ENCODE data around the gene KLHDC1.
"Not testable (repeated sequence)": the region's sequence is repeated elsewhere in the genome, so short reads cannot be mapped to it uniquely, and the experiment has no call there.

The KLHDC1 gene, protein sequence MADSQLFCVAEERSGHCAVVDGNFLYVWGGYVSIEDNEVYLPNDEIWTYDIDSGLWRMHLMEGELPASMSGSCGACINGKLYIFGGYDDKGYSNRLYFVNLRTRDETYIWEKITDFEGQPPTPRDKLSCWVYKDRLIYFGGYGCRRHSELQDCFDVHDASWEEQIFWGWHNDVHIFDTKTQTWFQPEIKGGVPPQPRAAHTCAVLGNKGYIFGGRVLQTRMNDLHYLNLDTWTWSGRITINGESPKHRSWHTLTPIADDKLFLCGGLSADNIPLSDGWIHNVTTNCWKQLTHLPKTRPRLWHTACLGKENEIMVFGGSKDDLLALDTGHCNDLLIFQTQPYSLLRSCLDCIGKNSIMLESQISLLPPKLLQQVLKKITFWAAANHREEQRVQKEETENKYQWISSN

DNA sequence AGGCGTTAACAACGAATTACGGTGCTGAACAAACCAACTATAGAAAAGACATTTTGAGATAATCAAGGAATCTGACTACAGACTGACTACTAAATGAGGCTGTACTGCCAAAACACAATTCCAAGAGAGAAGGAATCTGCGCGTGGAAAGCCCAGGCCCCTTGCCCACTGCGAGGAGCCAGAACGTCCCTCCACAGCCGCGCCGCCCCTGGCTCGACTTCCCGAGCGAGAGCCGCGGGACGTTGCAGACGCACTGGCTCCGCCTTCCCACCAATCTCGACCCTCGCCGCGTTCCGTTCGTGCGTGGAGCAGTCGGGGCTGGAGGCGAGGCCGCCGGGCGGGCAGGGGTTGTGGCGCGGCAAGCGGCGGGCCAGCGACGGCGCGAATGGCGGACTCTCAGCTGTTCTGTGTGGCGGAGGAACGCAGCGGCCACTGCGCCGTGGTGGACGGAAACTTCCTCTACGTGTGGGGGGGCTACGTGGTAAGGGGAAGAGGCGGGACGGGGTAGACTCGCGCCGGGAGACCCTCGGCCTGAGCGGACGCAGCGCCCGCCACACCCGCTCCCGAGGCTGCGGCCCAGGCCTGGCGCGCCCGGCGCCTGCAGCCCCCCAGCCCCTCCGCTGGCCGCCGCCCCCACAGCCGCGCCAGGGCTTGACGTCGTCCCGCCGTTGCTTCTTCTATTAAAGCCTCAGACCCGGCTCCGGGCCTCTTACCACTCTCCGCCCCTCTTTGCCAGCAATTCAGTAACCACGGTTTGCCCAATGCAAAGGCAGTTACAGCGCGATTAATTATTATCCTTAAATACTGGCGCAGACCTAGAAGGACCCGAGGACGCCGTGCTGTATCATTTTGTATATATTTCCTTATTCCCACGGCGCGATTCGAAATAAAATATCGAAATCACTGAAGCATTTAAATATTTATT is at the start of gene KLHDC1:
TSS of gene KLHDC1 (plus strand) at position 310 of the 924 bp plus-strand sequence. CDS start at position 385, 75 bp downstream.
- peak; percentile 55 to 64 (median 59) for DNase-seq (ENCODE audit: low read depth in 3 of 3)

DNA sequence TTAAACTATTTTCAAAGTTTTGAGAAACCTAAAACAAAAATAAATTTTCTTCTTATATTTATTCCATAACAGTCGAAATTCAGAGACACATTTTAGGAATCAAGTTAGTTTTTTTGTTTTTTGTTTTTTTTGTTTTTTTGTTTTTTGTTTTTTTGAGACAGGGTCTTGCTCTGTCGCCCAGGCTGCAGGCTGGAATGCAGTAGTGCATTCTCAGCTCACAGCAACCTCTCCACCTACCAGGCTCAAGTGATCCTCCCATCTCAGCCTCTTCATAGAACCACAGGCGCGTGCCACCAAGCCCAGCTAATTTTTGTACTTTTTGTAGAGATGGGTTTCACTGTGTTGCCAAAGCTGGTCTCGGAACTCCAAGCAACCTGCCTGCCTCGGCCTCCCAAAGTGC is 39.4 kb upstream of the KLHDC1 start:
- no peak for DNase-seq (ENCODE audit: low read depth in 3 of 3)

DNA sequence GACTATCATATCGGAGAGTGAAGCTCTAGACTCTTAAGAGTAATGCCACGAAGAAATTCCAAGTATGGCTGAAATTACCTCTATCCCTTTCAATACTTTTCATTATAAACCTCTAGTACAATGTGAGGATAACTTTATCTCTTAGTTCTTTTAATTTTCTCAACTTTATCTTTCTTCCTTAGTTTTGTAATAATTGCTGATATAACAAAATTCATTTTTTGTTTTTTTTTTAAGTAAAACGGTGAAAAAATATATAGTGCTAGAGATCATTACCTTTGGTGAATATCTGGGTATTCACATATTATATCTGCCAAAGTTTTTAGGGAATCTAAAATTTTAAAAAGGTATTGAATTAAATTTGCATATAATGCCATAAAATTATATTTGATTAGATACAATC is 38.4 kb upstream of the KLHDC1 start:
- no peak for DNase-seq (ENCODE audit: low read depth in 3 of 3)

DNA sequence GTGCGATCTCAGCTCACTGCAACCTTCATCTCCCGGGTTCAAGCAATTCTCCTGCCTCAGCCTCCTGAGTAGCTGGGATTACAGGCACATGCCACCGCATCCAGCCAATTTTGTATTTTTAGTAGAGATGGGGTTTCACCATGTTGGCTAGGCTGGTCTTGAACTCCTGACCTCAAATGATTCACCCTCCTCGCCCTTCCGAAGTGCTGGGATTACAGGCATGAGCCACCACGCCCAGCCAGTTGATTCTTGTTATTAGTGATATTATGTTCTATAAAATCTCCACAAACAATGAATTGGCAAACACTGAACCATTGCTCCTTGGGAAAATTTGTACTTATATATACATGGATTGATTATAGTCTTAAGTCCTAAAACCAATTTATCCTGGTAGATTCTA is 35.4 kb upstream of the KLHDC1 start:
- not testable (repeated sequence) for DNase-seq (ENCODE audit: low read depth in 3 of 3)

DNA sequence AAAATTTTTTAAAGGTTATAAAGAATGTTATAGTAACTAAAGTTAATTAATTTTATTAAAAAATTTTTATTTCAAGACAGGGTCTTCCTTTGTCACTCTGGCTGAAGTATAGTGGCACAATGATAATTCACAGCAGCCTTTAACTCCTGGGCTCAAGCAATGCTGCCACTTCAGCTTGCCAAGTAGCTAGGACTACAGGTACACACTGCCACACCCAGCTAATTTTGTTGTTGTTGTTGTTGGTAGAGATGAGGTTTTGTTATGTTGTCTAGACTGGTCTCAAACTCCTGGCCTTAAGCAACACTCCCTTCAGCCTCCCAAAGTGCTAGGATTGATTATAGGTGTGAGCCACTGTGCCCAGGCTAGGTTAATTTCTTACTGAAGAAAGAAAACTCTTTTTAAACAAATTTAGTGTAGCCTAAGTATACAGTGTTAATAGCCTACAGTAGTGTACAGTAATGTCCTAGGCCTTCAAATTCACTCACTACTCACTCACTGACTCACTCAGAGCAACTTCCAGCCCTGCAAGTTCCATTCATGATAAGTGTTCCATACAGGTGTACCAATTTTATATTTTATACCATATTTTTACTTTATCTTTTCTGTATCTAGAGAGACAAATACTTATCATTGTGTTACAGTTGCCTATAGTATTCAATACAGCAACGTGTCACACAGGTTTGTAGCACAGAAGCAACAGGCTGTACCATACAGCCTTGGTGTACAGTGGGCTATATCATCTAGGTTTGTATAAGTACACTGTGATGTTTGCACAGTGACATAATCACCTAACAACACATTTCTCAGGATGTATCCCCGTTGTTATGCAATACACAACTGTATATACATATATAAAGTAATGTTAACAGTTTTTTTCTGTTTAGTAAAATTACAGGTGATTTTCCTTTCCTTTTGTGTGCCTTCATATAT is 33.1 kb upstream of the KLHDC1 start:
- no peak for DNase-seq (ENCODE audit: low read depth in 3 of 3)

DNA sequence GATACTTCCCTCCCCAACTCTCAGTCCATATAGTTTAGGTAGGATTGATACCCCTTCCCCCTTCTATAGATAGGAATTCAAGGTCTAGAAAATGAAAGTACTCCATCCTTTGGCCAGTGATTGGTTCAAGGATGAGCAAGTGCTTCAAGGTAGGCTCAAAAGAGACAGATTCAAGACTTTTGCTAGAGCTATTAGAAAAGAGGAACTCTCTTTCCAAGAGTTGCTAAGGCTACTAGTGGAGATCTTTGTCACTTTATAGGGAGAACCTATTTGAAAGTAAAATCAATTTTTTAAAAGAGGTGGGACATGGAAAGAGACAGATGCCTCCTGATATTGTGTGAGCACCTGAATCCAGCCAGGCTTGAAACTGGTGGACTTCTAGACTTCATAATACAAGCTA is 22.4 kb upstream of the KLHDC1 start:
- no peak for DNase-seq (ENCODE audit: low read depth in 3 of 3)

DNA sequence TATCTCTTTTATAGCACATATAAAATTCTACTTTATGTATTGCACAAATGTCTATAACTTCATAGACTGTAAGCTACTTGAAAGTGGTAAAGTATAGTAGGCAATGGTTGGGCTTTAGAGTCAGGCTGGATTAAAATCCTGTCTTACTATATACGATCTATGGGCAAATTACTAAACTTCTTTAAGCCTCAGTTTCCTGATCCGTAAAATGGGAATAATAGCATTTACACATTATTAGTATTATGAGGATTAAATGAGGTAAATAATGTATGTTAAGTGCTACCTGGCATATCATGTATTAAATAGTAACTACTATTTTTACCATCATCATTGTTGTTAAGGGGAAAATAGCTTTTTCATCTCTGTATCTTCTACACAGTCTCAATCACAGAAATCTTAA is 19.3 kb upstream of the KLHDC1 start:
- DNase-seq (ENCODE audit: low read depth in 3 of 3) = no peak

DNA sequence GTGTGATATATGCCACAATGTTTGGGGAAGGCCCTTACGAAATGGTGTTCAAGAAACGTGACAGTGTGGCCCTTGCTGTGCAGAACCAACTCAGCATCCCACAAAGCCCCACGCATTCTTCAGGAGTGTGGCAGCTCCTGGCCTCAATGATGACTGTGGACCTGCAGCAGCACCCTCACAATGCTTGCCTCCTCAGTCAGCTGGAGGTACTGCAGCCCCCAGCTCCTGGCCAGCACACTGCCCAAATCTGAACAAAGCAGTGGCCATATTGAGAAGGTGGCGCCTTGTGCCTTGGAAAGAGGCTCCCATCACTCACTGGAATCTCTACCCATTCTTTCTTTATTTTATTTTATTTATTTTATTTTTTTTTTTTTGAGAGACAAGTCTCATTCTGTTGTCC is 15.3 kb upstream of the KLHDC1 start:
- DNase-seq (ENCODE audit: low read depth in 3 of 3) = no peak

DNA sequence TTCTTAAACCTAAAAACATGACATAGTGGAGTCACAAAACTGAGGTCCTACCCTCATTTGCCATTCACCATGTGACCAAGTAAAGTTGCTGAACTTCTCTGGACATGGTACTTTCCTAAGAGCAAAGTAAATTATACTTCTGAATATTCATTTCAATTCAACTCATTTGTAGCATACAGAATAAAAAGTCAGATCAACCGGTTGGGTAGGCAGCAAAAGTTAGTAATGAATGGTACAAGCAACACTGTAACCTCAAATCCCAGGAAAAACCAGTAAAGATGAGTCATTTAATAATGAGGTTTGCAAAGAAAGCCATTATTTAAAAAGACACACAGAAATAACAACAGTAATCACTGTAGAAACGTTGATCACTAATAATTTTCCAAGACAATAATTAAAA is 13.6 kb upstream of the KLHDC1 start:
- no peak for DNase-seq (ENCODE audit: low read depth in 3 of 3)

DNA sequence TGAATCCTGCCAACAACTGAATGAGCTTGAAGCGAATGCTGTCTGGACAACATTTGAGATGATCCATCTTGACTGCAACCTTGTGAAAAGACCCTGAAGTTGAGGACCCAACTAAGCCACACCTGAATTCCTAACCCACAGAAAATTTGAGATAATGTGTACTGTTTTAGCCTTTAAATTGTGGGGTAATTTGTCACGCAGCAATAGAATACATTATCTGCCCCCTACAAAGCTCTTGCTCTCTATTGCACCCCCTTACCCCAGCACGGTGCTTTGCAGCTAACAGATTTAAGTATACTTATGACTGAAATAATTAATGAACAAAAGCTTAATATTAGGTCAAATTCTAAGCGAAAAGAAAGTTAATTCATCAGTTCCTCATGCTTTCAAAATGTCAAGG is 6.5 kb upstream of the KLHDC1 start:
- no peak for DNase-seq (ENCODE audit: low read depth in 3 of 3)

DNA sequence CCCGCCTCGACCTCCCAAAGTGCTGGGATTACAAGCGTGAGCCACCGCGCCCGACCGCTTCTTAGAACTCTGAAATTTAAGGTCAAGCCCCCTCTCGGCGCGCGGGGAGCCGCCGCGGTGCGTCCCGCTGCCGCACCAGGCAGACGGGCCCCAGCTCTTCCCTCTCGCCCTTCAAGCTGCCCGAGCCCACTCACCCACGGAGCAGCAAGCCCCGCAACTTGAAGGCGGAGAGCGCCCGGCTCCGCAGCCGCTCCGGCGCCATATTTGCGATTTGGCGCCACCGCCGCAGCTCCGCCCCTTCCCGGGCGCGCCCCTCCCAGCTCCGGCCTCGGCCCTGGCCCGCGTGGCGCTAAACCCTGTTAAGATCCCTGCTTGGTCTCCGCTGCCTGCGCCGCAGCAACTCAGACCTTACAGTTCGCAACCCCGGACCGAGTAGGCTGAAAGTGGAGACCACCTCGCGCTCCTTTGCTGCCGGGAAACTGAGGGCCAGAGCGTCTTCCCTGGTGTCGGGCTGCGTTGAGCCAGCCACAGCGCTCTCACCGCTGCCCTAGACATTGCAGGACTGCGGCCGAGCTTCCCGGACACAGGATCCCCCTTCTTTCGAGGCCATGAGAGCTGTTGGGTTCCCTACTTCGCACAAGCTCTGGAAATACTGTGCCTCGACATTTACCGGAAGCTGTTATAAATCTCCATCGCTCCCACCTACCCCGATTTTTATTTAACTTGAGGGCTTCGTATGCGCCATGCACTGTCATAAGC is 4.8 kb upstream of the KLHDC1 start, which contains the start of gene POLE2:
TSS of gene POLE2 (minus strand) at position 273 of the 759 bp plus-strand sequence. CDS start at position 262, 11 bp downstream.
- DNase-seq (ENCODE audit: low read depth in 3 of 3) = peak; percentile 50 to 75 (median 63)

DNA sequence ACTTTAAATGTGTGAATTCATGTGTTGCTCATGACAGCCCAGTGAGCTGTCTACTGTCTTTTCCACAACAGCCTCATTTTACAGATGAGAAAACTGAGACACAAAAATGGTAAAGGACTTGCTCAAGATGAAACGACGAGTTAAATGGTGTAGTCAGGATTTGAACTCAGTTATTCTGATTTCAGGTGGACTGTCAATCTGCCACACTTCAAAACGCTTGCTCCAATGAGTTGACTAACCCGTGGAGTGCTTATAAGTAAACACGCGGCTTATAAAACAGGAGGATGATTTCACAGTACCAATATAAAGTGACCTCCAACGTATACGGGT is 4.3 kb upstream of the KLHDC1 start:
- DNase-seq (ENCODE audit: low read depth in 3 of 3) = no peak

DNA sequence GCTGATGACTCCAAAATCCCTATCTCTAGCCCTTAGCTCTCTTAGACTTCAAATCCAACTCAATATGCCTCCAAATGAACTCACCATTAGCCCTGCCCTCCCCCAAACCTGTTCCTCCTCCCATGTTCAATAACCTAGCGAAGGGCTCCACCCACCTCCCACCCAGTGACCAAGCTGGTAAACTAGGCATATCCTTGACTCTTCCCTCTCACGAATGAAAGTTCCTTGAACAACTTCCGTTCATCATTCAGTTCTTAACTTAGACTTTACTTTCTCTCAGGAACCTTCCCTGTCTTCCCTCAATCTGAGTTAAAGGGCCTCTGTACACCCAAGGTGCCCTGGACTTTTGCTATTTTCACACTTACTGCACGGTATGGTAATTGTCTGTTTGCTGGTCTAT is 1.9 kb upstream of the KLHDC1 start:
- DNase-seq (ENCODE audit: low read depth in 3 of 3) = no peak

DNA sequence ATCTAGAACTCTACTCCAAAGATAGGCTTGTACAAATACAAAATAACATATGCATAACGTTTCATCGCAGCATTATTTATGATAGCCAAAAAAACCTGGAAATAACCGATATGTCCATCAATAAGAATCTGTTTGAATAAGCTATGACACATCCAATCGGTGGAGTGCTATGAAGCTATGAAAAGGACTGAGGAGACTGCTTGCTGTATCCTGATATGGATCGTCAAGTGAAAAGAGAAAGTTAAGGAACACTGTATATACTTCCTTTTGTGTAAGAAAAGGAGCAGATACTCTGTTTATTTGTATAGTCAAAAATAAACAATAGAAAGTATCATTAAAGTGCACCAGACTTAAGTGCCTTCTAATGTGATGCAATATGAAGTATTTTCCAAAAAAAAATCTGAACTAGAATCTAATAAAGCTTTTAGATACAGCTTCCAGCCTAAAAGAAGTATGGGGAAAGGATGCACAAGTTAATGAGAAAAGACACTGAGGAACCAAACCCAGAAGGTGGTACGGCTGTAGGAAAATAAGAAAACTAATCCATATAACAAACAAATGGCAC is 645 bp upstream of the KLHDC1 start:
- DNase-seq (ENCODE audit: low read depth in 3 of 3) = no peak

DNA sequence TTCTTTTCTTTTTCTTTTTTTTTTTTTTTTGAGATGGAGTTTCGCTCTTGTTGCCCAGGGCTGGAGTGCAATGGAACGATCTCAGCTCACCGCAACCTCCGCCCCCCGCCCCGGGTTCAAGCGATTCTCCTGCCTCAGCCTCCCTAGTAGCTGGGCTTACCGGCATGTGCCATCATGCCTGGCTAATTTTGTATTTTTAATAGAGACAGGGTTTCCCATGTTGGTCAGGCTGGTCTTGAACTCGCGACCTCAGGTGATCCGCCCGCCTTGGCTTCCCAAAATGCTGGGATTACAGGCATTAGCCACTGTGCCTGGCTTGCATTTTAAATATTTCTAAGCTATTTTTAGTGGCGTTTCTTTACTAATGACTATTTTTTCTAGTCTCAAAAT is 810 bp downstream of the KLHDC1 start:
- not testable (repeated sequence) for DNase-seq (ENCODE audit: low read depth in 3 of 3)

DNA sequence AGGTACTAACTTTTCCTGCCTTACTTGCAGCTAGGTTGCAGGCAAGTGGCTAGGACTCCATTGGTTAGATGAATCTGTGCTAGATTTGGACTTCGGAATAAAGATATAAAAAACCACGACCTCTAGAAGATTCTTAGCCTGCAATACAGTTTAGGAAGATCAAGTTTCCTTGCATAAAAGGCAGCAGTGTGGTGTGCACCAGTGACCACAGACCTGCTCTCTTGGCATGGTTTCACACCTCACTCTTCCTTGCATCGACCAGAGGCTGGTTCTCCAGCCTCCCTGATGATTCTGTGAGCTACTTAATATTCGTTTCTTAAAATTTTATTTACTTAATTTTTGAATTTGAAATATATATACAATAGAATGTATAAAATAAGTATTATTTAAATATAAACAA is 9.8 kb downstream of the KLHDC1 start:
- no peak for DNase-seq (ENCODE audit: low read depth in 3 of 3)

DNA sequence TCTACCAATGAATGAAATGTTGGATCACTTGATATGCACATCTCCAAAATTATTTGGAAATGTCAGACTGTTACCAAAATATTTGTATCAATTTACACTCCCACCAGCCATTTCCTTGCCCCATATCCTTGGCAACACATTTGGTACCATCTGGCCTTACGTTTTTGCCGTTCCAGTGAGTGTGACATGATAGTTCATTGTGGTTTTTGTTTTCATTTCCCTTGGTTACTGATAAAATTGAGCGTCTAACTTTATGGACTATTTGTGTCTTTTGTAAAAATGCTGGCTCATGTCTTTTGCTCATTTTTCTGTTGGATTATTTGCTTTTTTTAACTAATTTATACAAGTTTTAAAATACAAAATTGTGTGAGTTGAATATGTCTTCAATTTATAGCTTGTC is 11.0 kb downstream of the KLHDC1 start:
- DNase-seq (ENCODE audit: low read depth in 3 of 3) = no peak

DNA sequence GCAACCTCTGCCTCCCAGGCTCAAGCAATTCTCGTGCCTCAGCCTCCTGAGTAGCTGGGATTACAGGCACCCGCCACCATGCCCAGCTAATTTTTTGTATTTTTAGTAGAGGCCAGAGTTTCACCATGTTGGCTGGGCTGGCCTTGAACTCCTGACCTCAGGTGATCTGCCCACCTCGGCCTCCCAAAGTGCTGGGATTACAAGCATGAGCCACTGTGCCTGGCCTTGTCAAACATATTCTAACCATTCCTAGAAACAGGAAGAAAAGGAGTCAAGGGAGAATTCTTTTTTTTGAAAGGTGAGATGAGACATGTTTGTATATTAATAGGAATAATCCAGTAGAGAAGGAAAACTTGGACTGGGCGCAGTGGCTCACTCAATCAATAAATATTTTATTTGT is 11.6 kb downstream of the KLHDC1 start:
- not testable (repeated sequence) for DNase-seq (ENCODE audit: low read depth in 3 of 3)

DNA sequence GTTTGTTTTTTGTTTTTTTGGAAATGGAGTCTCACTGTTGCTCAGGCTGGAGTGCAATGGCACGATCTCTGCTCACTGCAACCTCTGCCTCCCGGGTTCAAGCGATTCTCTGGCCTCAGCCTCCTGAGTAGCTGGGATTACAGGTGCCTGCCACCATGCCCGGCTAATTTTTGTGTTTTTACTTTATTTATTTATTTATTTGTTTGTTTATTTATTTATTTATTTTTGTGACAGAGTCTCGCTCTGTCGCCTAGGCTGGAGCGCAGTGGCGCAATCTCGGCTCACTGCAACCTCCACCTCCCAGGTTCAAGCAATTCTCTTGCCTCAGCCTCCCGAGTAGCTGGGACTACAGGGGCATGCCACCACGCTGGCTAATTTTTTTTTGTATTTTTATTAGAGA is 18.1 kb downstream of the KLHDC1 start:
- not testable (repeated sequence) for DNase-seq (ENCODE audit: low read depth in 3 of 3)

DNA sequence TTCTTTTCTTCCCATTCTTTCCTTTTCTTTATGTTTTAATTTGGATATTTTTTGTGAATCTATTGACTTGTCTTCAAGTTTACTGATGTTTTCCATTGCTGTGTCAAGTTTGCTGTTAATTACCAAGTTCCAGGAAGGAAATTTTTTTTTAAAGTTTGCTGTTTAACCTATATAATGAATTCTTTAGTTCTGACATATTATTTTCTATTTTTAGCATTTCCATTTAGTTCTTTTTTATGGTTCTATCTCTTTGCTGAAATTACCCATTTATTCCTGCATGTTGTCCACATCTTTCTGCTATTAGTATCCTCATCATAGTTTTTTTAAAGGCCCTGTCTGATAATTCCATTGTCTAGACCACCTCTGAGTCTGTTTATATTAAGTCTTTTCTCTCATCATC is 27.8 kb downstream of the KLHDC1 start:
- no peak for DNase-seq (ENCODE audit: low read depth in 3 of 3)
